PC-9 (cell line): ENCODE results near the gene SRXN1. TPM values are rescaled to one million over a fixed set of nuclear protein-coding genes. Genes with fewer than 3 reads are reported as not detected.
"Not testable (repeated sequence)": the region's sequence is repeated elsewhere in the genome, so short reads cannot be mapped to it uniquely, and the experiment has no call there.

ENCODE experiments used
- BruUV-seq: library from RNA; stranded (reverse); fragments of 400-500 nt; replicated peaks from 2 replicates; lab custom pipeline; 2021; lab: Mats Ljungman, UMichigan
- CTCF ChIA-PET: fragments of 300-600 bp; sonication (Branson Sonifier 250); formaldehyde crosslinking; loops from one replicate; lab custom pipeline; 2022; ENCODE audit warnings: antibody characterized with exemption; lab: Charles Lee
- POLR2A ChIA-PET: fragments of 300-600 bp; sonication (Branson Sonifier 250); formaldehyde crosslinking; loops from one replicate; lab custom pipeline; 2022; ENCODE audit warnings: antibody characterized with exemption; ENCODE audit not compliant: unreplicated experiment; lab: Charles Lee
- DNase-seq, 2 experiments: peaks; one replicate each; pipeline versions ENCODE4 v3.0.0 to v3.0.0-alpha.2; 2015 to 2022; ENCODE audit warnings: mixed read lengths in 1 of 2
- H2AFZ ChIP-seq: fragments of 200-600 bp; sonication (generic); 2 replicates; pipeline ENCODE4 v1.8.1; 2017; ENCODE audit warnings: antibody characterized with exemption
- H3F3A ChIP-seq: fragments of 200-600 bp; sonication (generic); 2 replicates; pipeline ENCODE4 v1.8.1; 2017; ENCODE audit warnings: antibody characterized with exemption, mild to moderate bottlenecking, low read depth; ENCODE audit not compliant: insufficient read depth
- H3K27ac ChIP-seq: fragments of 200-600 bp; sonication (generic); 2 replicates; pipeline ENCODE4 v1.6.1; 2016; ENCODE audit warnings: mixed run types
- H3K27me3 ChIP-seq: fragments of 200-600 bp; sonication (generic); 2 replicates; pipeline ENCODE4 v1.6.1; 2016; ENCODE audit warnings: low read depth, mixed run types; ENCODE audit not compliant: insufficient read depth
- H3K36me3 ChIP-seq: fragments of 200-600 bp; sonication (generic); 2 replicates; pipeline ENCODE4 v1.6.1; 2016; ENCODE audit warnings: low read depth, mixed run types
- H3K4me1 ChIP-seq: fragments of 200-600 bp; sonication (generic); replicated peaks from 2 replicates; pipeline ENCODE4 v1.6.1; 2016; ENCODE audit warnings: mixed run types; ENCODE audit not compliant: insufficient read depth
- H3K4me2 ChIP-seq: fragments of 200-600 bp; sonication (generic); 2 replicates; pipeline ENCODE4 v1.6.1; 2017; ENCODE audit warnings: mixed run types
- H3K4me3 ChIP-seq: fragments of 200-600 bp; sonication (generic); 2 replicates; pipeline ENCODE4 v1.6.1; 2016; ENCODE audit warnings: mixed run types
- H3K79me2 ChIP-seq: fragments of 200-600 bp; sonication (generic); 2 replicates; pipeline ENCODE4 v1.6.1; 2017; ENCODE audit warnings: low read depth, mixed run types
- H3K9me2 ChIP-seq: fragments of 200-600 bp; sonication (generic); 2 replicates; pipeline ENCODE4 v1.8.1; 2017; ENCODE audit warnings: mild to moderate bottlenecking; ENCODE audit not compliant: insufficient read depth
- H3K9me3 ChIP-seq: fragments of 200-600 bp; sonication (generic); 2 replicates; pipeline ENCODE4 v1.8.1; 2016; ENCODE audit warnings: low read depth; ENCODE audit not compliant: insufficient read depth
- H4K20me1 ChIP-seq: fragments of 200-600 bp; sonication (generic); 2 replicates; pipeline ENCODE4 v1.8.1; 2017; ENCODE audit not compliant: insufficient read depth
- EZH2 ChIP-seq: fragments of 200-600 bp; sonication (generic); IDR thresholded peaks from 2 replicates; pipeline ENCODE4 v1.8.0; 2017; ENCODE audit warnings: antibody characterized with exemption, low read depth
- intact Hi-C: fragments of 100-400 bp; cut with micrococcal nuclease; formaldehyde crosslinking; loops from one replicate; pipeline ENCODE4 v1.10.0; 2022; ENCODE audit not compliant: unreplicated experiment
- total RNA-seq: library from RNA; stranded (reverse); gene quantifications from 2 replicates; pipeline ENCODE4 v1.2.3, GENCODE V29; 2021
- TF ChIP-seq, protein P1 (sequence below): fragments of 200-600 bp; sonication (generic); conservative IDR thresholded peaks from 2 replicates; pipeline ENCODE4 v1.6.1; 2017; ENCODE audit warnings: mixed run types, antibody characterized with exemption, mild to moderate bottlenecking, moderate library complexity

Gene SRXN1
- total RNA-seq, 1 experiment from 2014 or later: 204 TPM

DNA sequence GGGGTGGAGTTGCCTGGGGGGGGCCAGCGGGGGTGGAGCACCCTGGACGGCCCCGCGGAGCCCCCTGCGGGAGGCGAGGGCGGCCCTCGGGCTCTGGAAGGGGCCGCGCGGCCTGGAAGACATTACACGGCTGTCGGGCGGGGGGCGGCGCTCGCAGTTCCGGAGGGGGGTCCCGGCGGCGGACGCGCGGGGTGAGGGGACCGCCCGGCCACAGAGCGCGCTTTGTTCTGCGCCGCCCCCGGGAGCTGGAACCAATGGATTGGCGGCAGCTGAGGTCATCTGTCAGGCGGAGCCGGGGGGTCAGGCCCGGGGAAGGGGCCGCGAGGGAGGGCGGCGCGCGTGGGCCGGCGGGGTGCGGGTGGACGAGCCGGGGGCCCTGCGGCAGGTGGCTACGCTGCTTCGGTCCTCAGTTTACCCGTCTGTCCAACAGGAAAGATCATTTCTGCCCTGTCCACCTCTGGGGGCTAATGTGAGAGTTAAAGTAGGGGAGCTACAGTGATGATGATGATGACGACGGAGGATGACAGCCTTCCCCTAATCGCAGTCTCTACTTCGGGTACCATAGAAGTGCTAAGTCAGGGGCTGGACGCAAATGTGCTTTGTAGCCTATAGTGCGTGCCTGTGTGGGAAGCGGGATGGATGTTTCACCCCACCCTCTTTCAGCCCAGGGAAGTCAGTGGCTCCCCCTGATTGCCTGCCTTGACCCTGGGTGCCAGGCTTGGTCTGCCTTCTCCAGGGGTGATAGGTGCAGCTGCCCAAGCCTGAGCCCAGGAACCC lies 10.4 kb downstream of the SRXN1 start:
- Histone ChIP-seq H3K4me3 (no peak overlapping the region), H4K20me1 (peaks cover 25% of the 10 kb centered on the region), H3K4me1 (0 out of 2 replicates have a peak, but pooled peaks cover 6% of the 10 kb centered on the region), H2AFZ (no peak overlapping the region), H3K4me2 (no peak overlapping the region), H3K27me3 (no peaks in the 10 kb centered on the region), H3K9me3 (no peaks in the 10 kb centered on the region), H3K79me2 (peaks cover 10% of the 10 kb centered on the region), H3K36me3 (peaks cover 10% of the 10 kb centered on the region), H3F3A (peaks cover 48% of the 10 kb centered on the region), H3K27ac (no peak overlapping the region), H3K9me2 (no peaks in the 10 kb centered on the region)
- intact Hi-C loops: no loop called here
- no peak for TF ChIP-seq EZH2
- TF ChIP-seq, protein P1, sequence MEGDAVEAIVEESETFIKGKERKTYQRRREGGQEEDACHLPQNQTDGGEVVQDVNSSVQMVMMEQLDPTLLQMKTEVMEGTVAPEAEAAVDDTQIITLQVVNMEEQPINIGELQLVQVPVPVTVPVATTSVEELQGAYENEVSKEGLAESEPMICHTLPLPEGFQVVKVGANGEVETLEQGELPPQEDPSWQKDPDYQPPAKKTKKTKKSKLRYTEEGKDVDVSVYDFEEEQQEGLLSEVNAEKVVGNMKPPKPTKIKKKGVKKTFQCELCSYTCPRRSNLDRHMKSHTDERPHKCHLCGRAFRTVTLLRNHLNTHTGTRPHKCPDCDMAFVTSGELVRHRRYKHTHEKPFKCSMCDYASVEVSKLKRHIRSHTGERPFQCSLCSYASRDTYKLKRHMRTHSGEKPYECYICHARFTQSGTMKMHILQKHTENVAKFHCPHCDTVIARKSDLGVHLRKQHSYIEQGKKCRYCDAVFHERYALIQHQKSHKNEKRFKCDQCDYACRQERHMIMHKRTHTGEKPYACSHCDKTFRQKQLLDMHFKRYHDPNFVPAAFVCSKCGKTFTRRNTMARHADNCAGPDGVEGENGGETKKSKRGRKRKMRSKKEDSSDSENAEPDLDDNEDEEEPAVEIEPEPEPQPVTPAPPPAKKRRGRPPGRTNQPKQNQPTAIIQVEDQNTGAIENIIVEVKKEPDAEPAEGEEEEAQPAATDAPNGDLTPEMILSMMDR: no peak
- ChIA-PET POLR2A (no interaction called here), CTCF (no interaction called here)
- no TSS peak for BruUV-seq
- DNase-seq: no peak

DNA sequence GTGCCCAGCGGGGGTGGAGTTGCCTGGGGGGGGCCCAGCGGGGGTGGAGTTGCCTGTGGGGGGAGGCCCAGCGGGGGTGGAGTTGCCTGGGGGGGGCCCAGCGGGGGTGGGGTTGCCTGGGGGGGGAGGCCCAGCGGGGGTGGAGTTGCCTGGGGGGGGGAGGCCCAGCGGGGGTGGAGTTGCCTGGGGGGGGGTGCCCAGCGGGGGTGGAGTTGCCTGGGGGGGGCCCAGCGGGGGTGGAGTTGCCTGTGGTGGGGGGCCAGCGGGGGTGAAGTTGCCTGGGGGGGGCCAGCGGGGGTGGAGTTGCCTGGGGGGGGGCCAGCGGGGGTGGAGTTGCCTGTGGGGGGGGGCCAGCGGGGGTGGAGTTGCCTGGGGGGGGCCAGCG lies 11.0 kb downstream of the SRXN1 start:
- H4K20me1 ChIP-seq: peaks cover 19% of the 10 kb centered on the region
- H2AFZ ChIP-seq, H3K27me3 ChIP-seq, H3K27ac ChIP-seq, H3K9me3 ChIP-seq, BruUV-seq, intact Hi-C loops, H3K4me1 ChIP-seq, CTCF ChIA-PET, H3K79me2 ChIP-seq, POLR2A ChIA-PET, H3K9me2 ChIP-seq, H3K4me2 ChIP-seq, DNase-seq, H3K36me3 ChIP-seq, H3K4me3 ChIP-seq: not testable (repeated sequence)
- H3F3A ChIP-seq: peaks cover 42% of the 10 kb centered on the region

GRCh38 chr20:641516-641875 lies 11.5 kb downstream of the SRXN1 start:
- Histone ChIP-seq H4K20me1 (peaks cover 14% of the 10 kb centered on the region), H2AFZ (no peak overlapping the region), H3K4me2 (no peak overlapping the region), H3K36me3 (no peaks in the 10 kb centered on the region; the same call in 1 of the 2 replicates), H3K4me3 (no peak overlapping the region), H3F3A (peaks cover 37% of the 10 kb centered on the region), H3K9me3 (no peaks in the 10 kb centered on the region), H3K27ac (no peak overlapping the region), H3K9me2 (no peaks in the 10 kb centered on the region), H3K79me2 (peaks cover 4% of the 10 kb centered on the region; the same call in 1 of the 2 replicates), H3K4me1 (no peaks in the 10 kb centered on the region), H3K27me3 (no peaks in the 10 kb centered on the region)
- TF ChIP-seq, protein P1: no peak
- no peak for TF ChIP-seq EZH2
- DNase-seq: no peak
- POLR2A ChIA-PET: no interaction called here
- CTCF ChIA-PET: no interaction called here
- intact Hi-C loops: no loop called here
- no TSS peak for BruUV-seq
